Measurements from ENCODE around the gene OLFML2A. TPM values are rescaled to one million over a fixed set of nuclear protein-coding genes. Genes with fewer than 3 reads are reported as not detected.
A peak's percentile ranks its signal among the peaks of the same experiment; 100 is the strongest.
"Not testable (repeated sequence)": the region's sequence is repeated elsewhere in the genome, so short reads cannot be mapped to it uniquely, and the experiment has no call there.

OLFML2A gene
- polyA plus RNA-seq (ENCODE audit: low read depth in 6 of 6) = under 1 TPM in 5 of 6 donors, not detected in 1; 0.09 to 0.39 (median 0.16) TPM

DNA sequence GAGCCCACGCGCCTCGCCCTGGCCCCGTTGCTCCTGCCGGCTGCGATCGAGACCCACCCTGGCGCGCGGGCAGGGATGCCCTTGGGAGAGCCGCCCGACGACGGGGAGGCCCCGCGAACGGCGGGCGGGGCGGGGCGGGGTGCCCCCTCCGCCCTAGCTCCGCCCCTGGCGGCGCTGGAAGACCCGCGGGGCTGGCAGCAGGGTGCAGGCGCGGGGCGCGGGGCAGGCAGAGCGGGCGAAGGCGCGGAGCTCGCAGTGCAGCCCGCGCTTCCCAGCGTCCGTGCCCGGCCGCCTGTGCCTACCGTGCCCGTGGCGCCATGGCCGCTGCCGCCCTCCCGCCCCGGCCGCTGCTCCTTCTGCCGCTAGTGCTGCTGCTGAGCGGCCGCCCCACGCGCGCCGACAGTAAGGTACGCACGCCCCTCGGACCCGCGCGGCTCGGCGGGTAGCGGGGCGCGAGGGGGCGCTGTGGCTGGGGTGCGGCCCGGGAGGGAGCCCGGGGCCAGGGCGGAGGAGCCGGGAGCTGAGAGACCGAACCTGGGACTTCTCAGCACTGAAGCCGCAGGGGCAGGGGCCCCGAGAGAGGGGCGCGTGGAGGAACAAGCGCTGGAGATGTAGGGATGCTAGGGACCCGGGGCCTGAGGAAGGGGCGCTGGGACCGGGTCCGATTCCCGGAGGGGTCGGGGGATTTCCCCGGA, at the start of gene OLFML2A:
Gene OLFML2A (plus strand): TSS at position 180 of the 695 bp plus-strand sequence. CDS start 138 bp downstream, at position 318.
- Mint-ChIP-seq H3K27ac (peak within 1 kb of the TSS in 4 of 6 donors; percentile 47 to 86 (median 66)), H3K9me3 (no peaks in the 10 kb centered on the region), H3K4me1 (peaks cover 18 to 30% (median 24%) of the 10 kb centered on the region in 3 donors), H3K36me3 (no peaks in the 10 kb centered on the region), H3K4me3 (peak within 1 kb of the TSS; percentile 73 to 89 (median 84)), H3K27me3 (peaks cover 19 to 35% (median 22%) of the 10 kb centered on the region in 3 donors)
- DNase-seq = peak; percentile 39
- peak; percentile 52 to 53 for ATAC-seq (ENCODE audit: low read depth in 2 of 2)

DNA sequence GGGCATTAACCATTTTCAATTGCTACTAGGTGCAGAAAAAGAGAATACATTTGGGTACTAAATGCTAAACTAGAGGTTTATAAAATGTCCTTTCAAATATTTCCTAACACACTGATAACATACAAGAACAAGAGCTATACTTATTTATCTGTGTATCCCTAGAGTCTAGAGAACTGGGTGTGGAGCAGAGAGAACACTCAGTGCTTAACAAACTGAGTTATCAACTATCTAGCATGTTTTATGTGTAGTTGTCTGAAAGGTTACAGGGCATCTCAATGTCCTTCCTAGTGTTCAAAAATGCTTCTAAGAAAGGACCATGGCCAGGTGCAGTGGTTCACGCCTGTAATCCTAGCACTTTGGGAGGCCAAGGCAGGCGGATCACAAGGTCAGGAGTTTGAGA, 46.2 kb upstream of the OLFML2A start:
- Mint-ChIP-seq H3K4me1 (peaks cover 0 to 8% (median 0%) of the 10 kb centered on the region in 3 donors), H3K36me3 (no peaks in the 10 kb centered on the region), H3K4me3 (no peak overlapping the region), H3K9me3 (no peaks in the 10 kb centered on the region), H3K27me3 (no peaks in the 10 kb centered on the region), H3K27ac (no peak overlapping the region)
- DNase-seq (no peak), ATAC-seq (ENCODE audit: low read depth in 2 of 2) (no peak)

GRCh38 chr9:124733964-124734740, 42.8 kb upstream of the OLFML2A start:
- Mint-ChIP-seq H3K36me3 (no peaks in the 10 kb centered on the region), H3K9me3 (no peaks in the 10 kb centered on the region)

DNA sequence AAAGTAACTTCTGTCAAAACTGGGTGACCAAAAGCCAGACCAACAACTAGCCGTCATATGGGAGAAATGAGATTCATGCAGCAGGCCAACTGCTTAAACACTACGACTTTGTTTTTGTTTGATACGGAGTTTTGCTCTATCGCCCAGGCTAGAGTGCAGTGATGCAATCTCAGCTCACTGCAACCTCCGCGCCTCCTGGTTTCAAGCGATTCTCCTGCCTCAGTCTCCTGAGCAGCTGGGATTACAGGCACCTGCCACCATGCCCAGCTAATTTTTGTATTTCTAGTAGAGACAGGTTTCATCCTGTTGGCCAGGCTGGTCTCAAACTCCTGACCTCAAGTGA, 42.2 kb upstream of the OLFML2A start:
- not testable (repeated sequence) for ATAC-seq (ENCODE audit: low read depth in 2 of 2); DNase-seq; H3K4me1 Mint-ChIP-seq; H3K9me3 Mint-ChIP-seq; H3K36me3 Mint-ChIP-seq; H3K27me3 Mint-ChIP-seq; H3K4me3 Mint-ChIP-seq
- peak overlapping the region in 1 of 6 donors; percentile 14 for H3K27ac Mint-ChIP-seq

More at GRCh38 chr9:124733964-124734740, 42.8 kb upstream of the OLFML2A start:
- no peak for ATAC-seq (ENCODE audit: low read depth in 2 of 2)
- Mint-ChIP-seq H3K4me3 (peak overlapping the region in 2 of 8 donors; percentile 5 to 46), H3K27me3 (no peaks in the 10 kb centered on the region), H3K4me1 (peaks cover 0 to 8% (median 0%) of the 10 kb centered on the region in 3 donors), H3K27ac (peak overlapping the region in 1 of 6 donors; percentile 9)
- DNase-seq = no peak

DNA sequence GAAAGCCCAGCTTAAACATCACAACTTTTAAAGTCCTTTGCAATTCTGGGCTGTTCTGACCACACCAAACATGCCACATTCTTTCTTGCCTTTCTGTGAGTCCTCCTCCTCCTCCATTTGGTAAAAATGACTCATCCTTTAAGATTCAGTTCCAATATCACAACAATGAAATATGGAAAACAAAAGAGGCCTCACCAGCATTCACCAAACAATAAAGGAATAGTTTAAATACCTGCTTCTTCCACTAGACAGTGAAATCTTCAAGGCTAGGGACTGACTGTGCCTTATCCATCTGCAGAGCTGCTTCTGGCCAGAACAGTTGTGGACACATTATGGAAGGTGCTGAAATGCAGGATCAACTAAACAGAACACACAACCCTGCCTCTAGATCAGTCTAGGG, 41.8 kb upstream of the OLFML2A start:
- Mint-ChIP-seq H3K27ac (peak overlapping the region in 2 of 6 donors; percentile 14 to 44), H3K4me3 (no peak overlapping the region), H3K27me3 (no peaks in the 10 kb centered on the region), H3K4me1 (peaks cover 0 to 8% (median 0%) of the 10 kb centered on the region in 3 donors), H3K9me3 (no peaks in the 10 kb centered on the region), H3K36me3 (no peaks in the 10 kb centered on the region)
- DNase-seq (no peak), ATAC-seq (ENCODE audit: low read depth in 2 of 2) (no peak)

- H3K27ac Mint-ChIP-seq; H3K27me3 Mint-ChIP-seq; DNase-seq; H3K9me3 Mint-ChIP-seq; ATAC-seq (ENCODE audit: low read depth in 2 of 2); H3K4me3 Mint-ChIP-seq; H3K36me3 Mint-ChIP-seq: not testable (repeated sequence)
- peaks cover 3 to 12% (median 3%) of the 10 kb centered on the region in 3 donors for H3K4me1 Mint-ChIP-seq
These were observed 38.9 kb upstream of the OLFML2A start for GRCh38 chr9:124738075-124738474.

DNA sequence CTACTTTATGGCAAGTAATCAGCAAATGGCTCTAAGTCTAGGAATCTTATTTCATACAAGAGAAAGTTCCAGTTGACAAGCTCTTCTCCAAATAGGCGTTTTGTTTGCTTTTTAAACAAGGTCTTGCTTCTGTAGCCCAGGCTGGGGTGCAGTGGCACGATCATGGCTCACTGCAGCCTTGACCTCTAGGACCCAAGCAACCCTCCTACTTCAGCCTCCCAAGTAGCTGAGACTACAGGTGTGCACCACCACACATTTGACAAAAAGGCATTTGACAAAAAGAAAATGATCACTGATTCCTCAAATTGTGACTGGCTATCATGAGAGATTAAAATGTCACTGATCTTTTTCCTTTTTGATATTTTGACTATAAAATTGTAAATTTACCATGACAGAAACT, 37.6 kb upstream of the OLFML2A start:
- ATAC-seq (ENCODE audit: low read depth in 2 of 2) (no peak), DNase-seq (no peak)
- Mint-ChIP-seq H3K27me3 (no peaks in the 10 kb centered on the region), H3K4me1 (peaks cover 3 to 8% (median 3%) of the 10 kb centered on the region in 3 donors), H3K36me3 (no peaks in the 10 kb centered on the region), H3K9me3 (no peaks in the 10 kb centered on the region), H3K4me3 (no peak overlapping the region), H3K27ac (no peak overlapping the region)

DNA sequence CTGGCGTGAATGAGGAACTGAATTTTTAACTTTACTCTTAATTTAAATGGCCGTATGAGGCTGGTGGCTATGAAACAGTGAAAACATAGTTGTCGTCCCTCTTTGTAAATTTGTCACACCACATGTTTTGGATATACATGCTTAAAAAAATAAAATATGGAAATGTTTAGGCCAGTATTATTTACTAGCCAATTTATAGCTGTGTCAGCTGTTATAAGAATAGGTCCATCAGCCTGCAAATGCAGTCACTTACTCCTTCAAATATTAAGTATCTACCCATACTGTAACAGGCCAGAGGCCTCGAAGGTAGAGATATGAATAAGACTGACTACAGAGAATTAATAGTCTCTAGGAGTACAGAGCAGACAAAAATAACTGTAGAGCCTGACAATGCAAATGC, 35.8 kb upstream of the OLFML2A start:
- Mint-ChIP-seq H3K27ac (no peak overlapping the region), H3K9me3 (no peaks in the 10 kb centered on the region), H3K4me3 (no peak overlapping the region), H3K27me3 (no peaks in the 10 kb centered on the region), H3K36me3 (no peaks in the 10 kb centered on the region), H3K4me1 (peaks cover 3 to 5% (median 3%) of the 10 kb centered on the region in 3 donors)
- DNase-seq (no peak), ATAC-seq (ENCODE audit: low read depth in 2 of 2) (no peak)

DNA sequence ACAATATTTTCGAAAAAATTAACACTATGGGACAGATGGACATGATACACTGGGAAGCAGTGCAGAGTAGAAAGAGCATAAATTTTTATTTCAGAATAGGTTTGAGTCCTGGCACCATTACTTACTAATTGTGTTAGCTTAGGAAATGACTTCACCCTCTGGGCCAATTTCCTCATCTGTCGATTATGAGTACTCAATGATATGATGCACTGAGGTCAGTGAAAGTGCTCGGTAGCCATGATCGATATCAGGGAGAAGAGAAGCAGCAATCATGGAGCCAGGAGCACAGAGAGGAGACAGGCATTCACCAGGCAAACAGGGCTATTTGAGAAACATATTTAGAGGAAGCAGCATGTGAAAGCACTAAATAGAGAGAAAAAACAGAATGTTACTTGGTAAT, 35.3 kb upstream of the OLFML2A start:
- H3K4me3 Mint-ChIP-seq = no peak overlapping the region
- H3K4me1 Mint-ChIP-seq = peaks cover 3 to 5% (median 3%) of the 10 kb centered on the region in 3 donors
- DNase-seq = no peak
- no peaks in the 10 kb centered on the region for H3K27me3 Mint-ChIP-seq
- no peak overlapping the region for H3K27ac Mint-ChIP-seq
- no peak for ATAC-seq (ENCODE audit: low read depth in 2 of 2)
- H3K36me3 Mint-ChIP-seq = no peaks in the 10 kb centered on the region
- no peaks in the 10 kb centered on the region for H3K9me3 Mint-ChIP-seq

GRCh38 chr9:124742940-124743339, 34.0 kb upstream of the OLFML2A start:
- DNase-seq = no peak
- Mint-ChIP-seq H3K9me3 (no peaks in the 10 kb centered on the region), H3K4me1 (peaks cover 3 to 5% (median 3%) of the 10 kb centered on the region in 3 donors), H3K27ac (peak overlapping the region in 1 of 6 donors; percentile 65), H3K36me3 (no peaks in the 10 kb centered on the region), H3K27me3 (no peaks in the 10 kb centered on the region), H3K4me3 (no peak overlapping the region)
- no peak for ATAC-seq (ENCODE audit: low read depth in 2 of 2)

DNA sequence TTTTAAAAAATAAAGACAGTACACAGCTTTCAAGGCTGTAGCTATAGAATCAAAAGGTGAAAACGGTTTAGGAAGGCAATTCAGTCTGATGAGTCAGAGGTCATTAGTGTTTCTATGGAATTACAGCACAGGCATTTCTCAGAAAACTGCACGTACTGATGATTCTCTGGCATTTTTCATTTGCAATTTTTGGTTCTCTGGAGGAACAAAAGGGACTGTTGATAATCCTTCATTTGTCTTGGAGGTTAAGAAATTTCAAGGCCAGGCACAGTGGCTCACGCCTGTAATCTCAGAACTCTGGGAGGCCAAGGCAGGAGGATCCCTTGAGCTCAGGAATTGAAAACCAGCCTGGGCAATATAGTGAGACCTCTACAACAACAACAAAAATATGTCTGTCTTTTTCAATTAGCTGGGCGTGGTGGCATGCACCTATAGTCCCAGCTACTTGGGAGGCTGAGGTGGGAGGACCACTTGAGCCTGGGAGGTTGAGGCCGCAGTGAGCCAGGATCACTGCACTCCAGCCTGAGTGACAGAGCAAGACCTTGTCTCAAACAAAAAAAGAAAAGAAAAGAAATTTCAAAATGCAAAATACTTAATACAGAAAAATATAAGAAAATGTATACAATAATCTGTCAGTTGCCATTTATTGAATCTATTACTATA, 33.1 kb upstream of the OLFML2A start:
- Mint-ChIP-seq H3K27ac (no peak overlapping the region), H3K27me3 (no peaks in the 10 kb centered on the region), H3K4me1 (peaks cover 3 to 5% (median 3%) of the 10 kb centered on the region in 3 donors), H3K4me3 (no peak overlapping the region), H3K9me3 (no peaks in the 10 kb centered on the region), H3K36me3 (no peaks in the 10 kb centered on the region)
- DNase-seq (no peak), ATAC-seq (ENCODE audit: low read depth in 2 of 2) (no peak)

DNA sequence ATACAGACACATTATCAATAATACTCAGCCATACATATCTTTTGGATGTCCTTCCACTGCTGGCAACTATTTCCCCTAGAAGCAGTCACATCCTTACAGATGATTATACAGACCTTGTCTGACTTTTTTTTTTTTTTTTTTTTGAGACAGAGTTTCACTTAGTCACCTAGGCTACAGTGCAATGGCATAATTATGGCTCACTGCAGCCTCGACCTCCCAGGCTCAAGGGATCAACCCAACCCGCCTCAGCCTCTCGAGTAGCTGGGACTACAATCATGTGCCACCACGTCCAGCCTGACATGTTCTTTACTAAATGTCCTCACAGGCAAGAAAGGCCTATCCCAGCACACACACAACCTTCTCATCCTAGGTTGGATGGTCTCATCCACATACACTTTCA, 29.9 kb upstream of the OLFML2A start:
- no peaks in the 10 kb centered on the region for H3K9me3 Mint-ChIP-seq
- H3K4me1 Mint-ChIP-seq = peaks cover 3 to 5% (median 3%) of the 10 kb centered on the region in 3 donors
- no peak for ATAC-seq (ENCODE audit: low read depth in 2 of 2)
- no peak for DNase-seq
- no peaks in the 10 kb centered on the region for H3K36me3 Mint-ChIP-seq
- H3K27me3 Mint-ChIP-seq = peaks cover 0 to 4% (median 0%) of the 10 kb centered on the region in 3 donors
- H3K4me3 Mint-ChIP-seq = no peak overlapping the region
- no peak overlapping the region for H3K27ac Mint-ChIP-seq

GRCh38 chr9:124749284-124749683, 27.6 kb upstream of the OLFML2A start:
- no peak for DNase-seq
- Mint-ChIP-seq H3K9me3 (no peaks in the 10 kb centered on the region), H3K27me3 (peaks cover 0 to 5% (median 2%) of the 10 kb centered on the region in 3 donors)

More at GRCh38 chr9:124749284-124749683, 27.6 kb upstream of the OLFML2A start:
- H3K36me3 Mint-ChIP-seq = no peaks in the 10 kb centered on the region
- H3K27ac Mint-ChIP-seq = no peak overlapping the region
- no peak overlapping the region for H3K4me3 Mint-ChIP-seq
- ATAC-seq (ENCODE audit: low read depth in 2 of 2) = no peak
- H3K4me1 Mint-ChIP-seq = no peaks in the 10 kb centered on the region
